Activated CD4-positive, alpha-beta T cell treated with anti-CD3 and anti-CD28 coated beads, Interleukin-2, amount 10 ng/mL, durations not matched to agents 7 days and 5 days (primary cell): ENCODE data around the gene POC1B. TPM values are rescaled to one million over a fixed set of nuclear protein-coding genes. Genes with fewer than 3 reads are reported as not detected.

Experiments used
- CTCF ChIA-PET: fragments of 350-600 bp; sonication (Branson Sonifier 250); formaldehyde crosslinking; loops from one replicate; lab custom pipeline; 2021; ENCODE audit warnings: antibody characterized with exemption; lab: Charles Lee
- POLR2A ChIA-PET: fragments of 350-600 bp; sonication (Branson Sonifier 250); formaldehyde crosslinking; loops from one replicate; lab custom pipeline; 2021; ENCODE audit warnings: antibody characterized with exemption; lab: Charles Lee
- DNase-seq: peaks from one replicate; pipeline ENCODE4 v3.0.0-alpha.2; 2020
- H3K27ac Mint-ChIP-seq: one replicate; pipeline ENCODE4 v1.8.0; 2021; ENCODE audit warnings: mild to moderate bottlenecking, moderate library complexity, mixed read lengths
- H3K27me3 Mint-ChIP-seq: one replicate; pipeline ENCODE4 v1.8.0; 2021; ENCODE audit warnings: mixed read lengths
- H3K36me3 Mint-ChIP-seq: one replicate; pipeline ENCODE4 v1.8.0; 2021; ENCODE audit warnings: low read depth, mixed read lengths
- H3K4me1 Mint-ChIP-seq: one replicate; pipeline ENCODE4 v1.8.0; 2021; ENCODE audit warnings: mixed read lengths
- H3K4me3 Mint-ChIP-seq: one replicate; pipeline ENCODE4 v1.8.0; 2021; ENCODE audit warnings: mild to moderate bottlenecking, moderate library complexity, mixed read lengths
- H3K9me3 Mint-ChIP-seq: one replicate; pipeline ENCODE4 v1.8.0; 2021; ENCODE audit warnings: mixed read lengths
- total RNA-seq, 2 experiments: library from RNA; stranded (reverse); gene quantifications; one replicate each; pipeline ENCODE4 v1.2.3, GENCODE V29; 2021

POC1B gene
- total RNA-seq, 2 experiments from 2014 or later, result 33.2 to 41.0 TPM

DNA sequence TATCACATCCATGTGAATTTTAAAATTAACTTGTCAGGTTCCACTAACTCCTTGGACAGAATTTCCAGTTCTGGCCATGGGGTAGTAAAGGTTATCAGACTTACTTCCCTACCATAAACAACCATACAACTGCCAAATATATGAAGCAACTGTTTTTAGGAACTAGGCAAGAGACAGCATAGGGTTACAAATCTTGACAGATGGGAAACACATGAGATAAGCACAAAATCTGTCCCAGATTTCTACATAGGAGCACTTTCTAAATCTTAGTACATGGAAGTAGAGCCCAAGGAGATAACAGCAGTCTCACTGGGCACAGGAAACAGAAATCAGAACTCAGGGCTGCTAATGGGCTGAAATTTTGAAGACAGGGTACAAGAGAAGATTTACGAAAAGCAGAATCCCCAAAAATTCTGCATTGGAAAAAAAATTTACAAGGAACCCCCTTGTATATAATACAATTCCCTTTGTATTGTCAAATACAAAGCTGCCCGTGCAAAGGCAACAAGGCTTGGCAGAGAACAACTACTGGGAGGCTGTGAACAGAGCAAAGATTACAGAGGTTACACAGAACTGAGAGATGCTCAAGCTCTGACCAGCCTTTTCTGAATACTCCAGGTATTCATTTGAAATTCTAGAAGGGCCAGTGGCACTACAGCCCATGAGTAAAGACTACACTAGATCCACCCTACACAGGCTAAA lies 44.5 kb downstream of the POC1B start:
- ChIA-PET POLR2A (no interaction called here), CTCF (interaction anchor here (1.6 kb wide), 1 partner anchor 12 kb away, joined by 3 read pairs; no protein-coding TSS in a partner anchor)
- Mint-ChIP-seq H3K27ac (no peak overlapping the region), H3K27me3 (no peaks in the 10 kb centered on the region), H3K36me3 (peaks cover 25% of the 10 kb centered on the region), H3K9me3 (no peaks in the 10 kb centered on the region), H3K4me3 (no peak overlapping the region), H3K4me1 (peaks cover 17% of the 10 kb centered on the region)
- no peak for DNase-seq

DNA sequence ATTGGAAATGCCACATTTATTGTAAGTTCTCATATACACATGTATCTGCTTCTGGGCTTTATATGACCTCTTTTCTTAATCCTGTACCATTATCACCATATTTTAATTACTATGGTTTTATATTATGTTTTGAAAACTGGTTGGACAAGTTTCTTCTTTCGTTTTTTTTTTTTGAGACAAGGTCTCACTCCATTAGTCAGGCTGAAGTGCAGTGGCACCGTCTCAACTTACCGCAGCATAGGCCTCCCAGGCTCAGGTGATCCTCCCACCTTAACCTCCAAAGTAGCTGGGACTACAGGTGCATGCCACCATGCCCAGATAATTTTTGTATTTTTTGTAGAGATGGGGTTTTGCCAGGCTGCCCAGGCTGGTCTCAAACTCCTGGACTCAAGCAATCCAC lies 45.9 kb downstream of the POC1B start:
- peaks cover 26% of the 10 kb centered on the region for H3K4me1 Mint-ChIP-seq
- CTCF ChIA-PET, result interaction anchor here (0.7 kb wide), 1 partner anchor 117 kb away, joined by 3 read pairs; no protein-coding TSS in a partner anchor

DNA sequence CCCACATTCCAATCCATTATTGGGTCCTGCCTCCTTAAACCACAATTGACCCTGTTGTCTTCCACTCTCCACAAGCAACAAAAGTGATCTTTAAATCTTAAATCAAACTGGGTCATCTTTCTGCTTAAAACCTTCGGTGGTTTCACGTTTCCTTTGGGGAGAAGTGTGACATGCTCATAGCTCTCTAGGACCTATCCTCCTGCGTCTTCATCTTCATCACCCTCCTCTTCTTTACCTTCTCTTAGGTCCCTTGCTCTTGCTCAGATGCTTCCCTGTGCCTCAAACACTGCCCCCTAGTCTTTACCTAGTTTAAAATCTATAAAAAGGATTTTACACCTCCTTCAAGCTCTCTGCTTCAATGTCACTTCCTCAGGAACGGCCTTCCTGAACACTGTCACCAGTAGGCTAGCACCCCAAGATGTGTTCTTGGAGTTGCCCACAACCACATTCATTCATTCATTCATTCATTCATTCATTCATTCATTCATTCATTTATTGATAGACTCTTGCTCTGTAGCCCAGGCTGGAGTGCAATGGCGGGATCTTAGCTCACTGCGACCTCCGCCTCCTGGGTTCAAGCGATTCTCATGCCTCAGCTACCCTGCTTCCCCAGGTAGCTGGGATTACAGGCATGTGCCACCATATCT lies 48.1 kb downstream of the POC1B start:
- H3K36me3 Mint-ChIP-seq, result peaks cover 21% of the 10 kb centered on the region
- H3K27me3 Mint-ChIP-seq, result no peaks in the 10 kb centered on the region
- H3K9me3 Mint-ChIP-seq, result no peaks in the 10 kb centered on the region
- POLR2A ChIA-PET, result no interaction called here
- DNase-seq, result no peak
- H3K27ac Mint-ChIP-seq, result peak overlapping the region; percentile 68
- H3K4me3 Mint-ChIP-seq, result no peak overlapping the region
- CTCF ChIA-PET, result interaction anchor here (0.8 to 1.3 kb wide), 6 partner anchors 9 to 415 kb away, joined by 3 to 6 read pairs (median 3); partner anchors contain the start of gene GALNT4
- H3K4me1 Mint-ChIP-seq, result peaks cover 37% of the 10 kb centered on the region

More for the DNA sequence above, 45.9 kb downstream of the POC1B start:
- Mint-ChIP-seq H3K27me3 (no peaks in the 10 kb centered on the region), H3K4me3 (no peak overlapping the region), H3K9me3 (no peaks in the 10 kb centered on the region), H3K27ac (no peak overlapping the region), H3K36me3 (peaks cover 19% of the 10 kb centered on the region)
- POLR2A ChIA-PET, result no interaction called here
- DNase-seq, result no peak

DNA sequence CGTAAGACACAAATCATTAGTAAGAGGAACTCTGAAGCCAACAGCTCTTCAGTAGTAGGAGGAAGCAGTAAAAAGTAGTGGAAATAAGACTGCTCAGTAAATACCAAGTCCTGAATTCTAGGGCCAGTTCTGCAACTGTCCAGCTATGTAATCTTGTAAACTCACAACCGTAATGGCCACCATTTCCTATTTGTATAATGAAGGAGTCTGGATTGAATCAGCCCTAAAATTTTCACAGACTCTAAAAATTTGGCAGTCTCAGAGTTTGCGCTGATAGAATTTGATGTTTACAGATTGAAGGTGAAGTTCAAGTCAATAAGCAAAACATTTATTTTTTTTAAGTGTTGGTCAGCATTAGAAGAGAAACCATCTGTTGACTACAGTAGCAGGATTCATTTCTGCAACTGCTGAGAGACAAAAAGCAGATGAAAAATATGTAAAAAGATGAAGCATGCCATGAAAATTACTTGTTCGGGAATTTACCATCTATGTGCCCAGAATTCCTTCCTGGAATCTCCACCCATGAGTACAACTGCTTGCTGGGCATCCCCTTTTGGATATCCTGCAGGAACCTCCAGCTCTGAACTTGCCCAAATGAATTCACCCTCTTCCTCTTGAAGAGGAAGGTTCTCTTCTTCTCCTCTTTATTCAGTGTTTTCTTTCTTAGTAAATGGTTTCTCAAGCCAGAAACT lies 48.8 kb downstream of the POC1B start:
- no peaks in the 10 kb centered on the region for H3K27me3 Mint-ChIP-seq
- peaks cover 44% of the 10 kb centered on the region for H3K4me1 Mint-ChIP-seq
- H3K9me3 Mint-ChIP-seq, result no peaks in the 10 kb centered on the region
- POLR2A ChIA-PET, result no interaction called here
- H3K27ac Mint-ChIP-seq, result peak overlapping the region; percentile 68
- no peak overlapping the region for H3K4me3 Mint-ChIP-seq
- peaks cover 17% of the 10 kb centered on the region for H3K36me3 Mint-ChIP-seq
- CTCF ChIA-PET, result interaction anchor here (0.5 to 1.3 kb wide), 5 partner anchors 10 to 878 kb away, joined by 3 to 6 read pairs (median 3); partner anchors contain the start of gene GALNT4
- no peak for DNase-seq

DNA sequence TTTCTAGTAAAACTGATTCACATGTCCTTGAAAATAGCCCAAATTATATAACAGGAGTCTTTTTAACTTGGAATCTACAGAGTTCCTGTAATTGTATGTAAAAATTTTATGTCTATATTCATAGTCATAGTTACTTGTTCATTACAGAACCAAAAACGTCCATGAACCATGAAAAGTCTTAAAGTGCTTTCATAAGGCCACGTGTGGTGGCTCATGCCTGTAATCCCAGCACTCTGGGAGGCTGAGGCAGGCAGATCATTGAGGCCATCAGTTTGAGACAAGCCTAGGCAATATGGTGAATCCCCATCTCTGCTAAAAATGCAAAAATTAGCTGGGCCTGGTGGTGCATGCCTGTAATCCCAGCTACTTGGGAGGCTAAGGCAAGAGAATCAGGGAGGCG lies 49.6 kb downstream of the POC1B start:
- no peak overlapping the region for H3K4me3 Mint-ChIP-seq
- ChIA-PET CTCF (no interaction called here), POLR2A (no interaction called here)
- no peaks in the 10 kb centered on the region for H3K27me3 Mint-ChIP-seq
- peaks cover 48% of the 10 kb centered on the region for H3K4me1 Mint-ChIP-seq
- DNase-seq, result no peak
- peaks cover 16% of the 10 kb centered on the region for H3K36me3 Mint-ChIP-seq
- H3K27ac Mint-ChIP-seq, result no peak overlapping the region
- no peaks in the 10 kb centered on the region for H3K9me3 Mint-ChIP-seq

DNA sequence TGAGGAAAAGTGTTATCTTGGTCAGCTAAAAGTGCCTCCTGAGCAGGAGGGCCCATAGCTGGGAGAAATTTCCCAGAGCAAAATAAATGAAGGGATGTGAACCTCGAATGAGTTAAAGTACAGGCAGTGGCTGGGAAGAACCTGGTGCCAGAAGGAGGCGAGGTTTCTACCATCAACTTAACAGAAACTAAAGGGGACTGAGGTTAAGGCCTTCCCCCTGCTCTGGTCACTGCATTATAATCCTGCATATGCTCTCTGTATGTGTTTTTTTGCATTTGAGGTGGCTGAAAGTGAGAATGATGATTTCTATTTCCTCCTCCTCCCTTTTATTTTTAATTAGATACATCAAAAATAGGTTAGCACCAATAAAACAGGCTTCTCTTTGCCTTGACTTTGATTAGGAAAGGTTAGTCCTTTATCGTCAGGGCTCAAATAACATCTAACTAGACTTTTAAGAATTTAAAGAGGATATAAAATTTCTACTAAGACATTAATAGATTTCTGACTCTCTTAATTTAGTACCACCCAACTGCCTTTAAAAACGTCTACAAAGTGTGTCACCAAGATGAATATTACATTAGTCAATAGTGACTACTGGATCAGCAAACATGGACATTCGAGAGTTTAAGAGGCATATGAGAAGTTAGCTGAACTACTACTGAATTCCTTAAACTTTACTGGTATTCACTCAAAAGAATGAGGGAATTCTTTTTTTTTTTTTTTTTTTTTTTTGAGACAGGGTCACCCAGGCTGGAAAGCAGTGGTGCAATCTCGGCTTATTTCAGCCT lies 50.5 kb downstream of the POC1B start:
- H3K4me1 Mint-ChIP-seq, result peaks cover 56% of the 10 kb centered on the region
- H3K9me3 Mint-ChIP-seq, result no peaks in the 10 kb centered on the region
- ChIA-PET CTCF (interaction anchor here (1.1 kb wide), 1 partner anchor 47 kb away, joined by 3 read pairs; no protein-coding TSS in a partner anchor), POLR2A (no interaction called here)
- H3K36me3 Mint-ChIP-seq, result peaks cover 16% of the 10 kb centered on the region
- no peak overlapping the region for H3K27ac Mint-ChIP-seq
- DNase-seq, result no peak
- H3K27me3 Mint-ChIP-seq, result no peaks in the 10 kb centered on the region
- H3K4me3 Mint-ChIP-seq, result no peak overlapping the region

DNA sequence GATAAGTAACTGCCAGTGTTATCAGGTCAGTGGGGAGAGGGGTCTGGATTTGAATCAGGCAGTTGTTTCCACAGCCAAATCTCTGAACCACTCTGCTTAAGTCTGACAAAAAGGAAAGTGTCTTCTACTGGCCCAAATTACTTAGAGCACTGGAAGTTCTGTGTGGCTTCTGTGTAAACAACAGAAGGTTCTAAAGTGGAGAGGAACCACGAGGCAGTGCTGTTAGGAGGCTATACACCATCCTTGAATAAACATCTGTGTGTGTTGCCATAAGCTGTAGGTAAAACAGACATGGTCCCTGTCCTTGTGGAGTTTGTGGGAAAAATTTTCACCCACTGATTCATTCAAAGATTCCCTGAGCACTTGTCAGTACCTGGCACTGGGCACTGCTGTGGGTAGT lies 51.2 kb downstream of the POC1B start:
- Mint-ChIP-seq H3K27ac (peak overlapping the region; percentile 11), H3K4me1 (peaks cover 61% of the 10 kb centered on the region), H3K9me3 (no peaks in the 10 kb centered on the region), H3K4me3 (no peak overlapping the region), H3K36me3 (peaks cover 16% of the 10 kb centered on the region), H3K27me3 (no peaks in the 10 kb centered on the region)
- ChIA-PET CTCF (interaction anchor here (0.6 to 1.1 kb wide), 2 partner anchors 47 to 115 kb away, joined by 3 to 4 read pairs; no protein-coding TSS in a partner anchor), POLR2A (no interaction called here)
- no peak for DNase-seq

DNA sequence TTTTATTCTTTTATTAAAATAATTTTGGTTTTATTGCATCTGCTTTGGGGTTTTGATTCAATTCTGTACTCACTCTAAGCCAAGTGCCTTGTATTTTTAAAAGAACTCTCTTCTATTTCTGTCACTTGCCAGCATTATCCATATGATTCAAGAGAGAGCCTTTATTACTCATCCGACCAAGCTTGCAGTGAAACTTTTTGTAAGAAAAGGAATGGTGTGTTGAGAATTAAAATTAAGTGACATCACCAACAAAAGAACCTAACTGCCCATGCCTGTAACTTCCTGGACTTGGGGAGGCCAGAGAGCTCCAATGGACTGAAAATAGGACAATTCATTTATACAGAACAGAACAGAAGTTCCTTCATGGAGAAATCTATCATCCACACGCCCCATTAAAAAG lies 53.3 kb downstream of the POC1B start:
- peaks cover 15% of the 10 kb centered on the region for H3K36me3 Mint-ChIP-seq

DNA sequence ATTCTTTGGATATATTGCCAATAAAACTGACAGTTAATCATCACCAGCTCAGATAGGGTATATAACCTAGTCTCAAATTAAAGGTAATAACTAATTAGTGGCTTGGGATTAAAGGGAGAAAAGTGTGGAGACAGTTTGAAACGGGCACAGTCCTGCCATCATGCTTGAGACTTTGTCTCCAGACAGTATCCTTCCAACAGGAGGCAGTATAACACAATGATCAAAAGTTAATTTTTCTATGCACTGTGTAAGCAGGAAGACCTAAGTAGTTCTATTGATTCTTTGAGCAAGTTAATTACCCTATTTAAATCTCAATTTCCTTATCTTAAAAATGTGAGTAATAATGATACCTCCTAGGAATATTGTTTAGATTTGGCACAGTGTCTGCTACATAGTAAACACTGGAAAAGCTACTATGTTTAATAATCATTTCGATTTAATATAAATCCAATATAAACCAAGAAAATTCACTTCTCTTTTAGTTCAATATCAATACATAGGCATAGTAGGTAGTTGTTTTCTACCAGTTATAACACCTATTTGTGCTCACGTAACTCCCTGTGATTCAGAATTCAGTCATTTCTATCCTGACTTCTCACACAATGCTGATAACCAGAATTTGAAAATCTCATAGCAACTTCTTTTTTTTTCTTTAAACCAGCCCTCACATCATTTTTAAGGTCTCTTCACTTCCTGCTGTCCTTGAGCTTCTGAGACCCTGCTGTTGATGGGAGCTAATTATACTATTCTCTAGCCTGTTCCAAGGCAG lies 54.9 kb downstream of the POC1B start:
- DNase-seq, result peak; percentile 36
- H3K4me3 Mint-ChIP-seq, result no peak overlapping the region
- H3K9me3 Mint-ChIP-seq, result no peaks in the 10 kb centered on the region
- no peaks in the 10 kb centered on the region for H3K27me3 Mint-ChIP-seq
- H3K4me1 Mint-ChIP-seq, result peaks cover 77% of the 10 kb centered on the region
- ChIA-PET CTCF (interaction anchor here (0.6 to 6.0 kb wide), 12 partner anchors 9 to 454 kb away, joined by 3 to 34 read pairs (median 4); partner anchors contain the start of gene GALNT4), POLR2A (no interaction called here)
- peaks cover 21% of the 10 kb centered on the region for H3K36me3 Mint-ChIP-seq
- peak overlapping the region; percentile 79 for H3K27ac Mint-ChIP-seq

More for the DNA sequence above, 53.3 kb downstream of the POC1B start:
- no peak for DNase-seq
- ChIA-PET CTCF (interaction anchor here (6.0 kb wide), 1 partner anchor 452 kb away, joined by 34 read pairs; no protein-coding TSS in a partner anchor), POLR2A (no interaction called here)
- no peaks in the 10 kb centered on the region for H3K9me3 Mint-ChIP-seq
- no peaks in the 10 kb centered on the region for H3K27me3 Mint-ChIP-seq
- H3K4me3 Mint-ChIP-seq, result no peak overlapping the region
- peaks cover 72% of the 10 kb centered on the region for H3K4me1 Mint-ChIP-seq
- H3K27ac Mint-ChIP-seq, result no peak overlapping the region

DNA sequence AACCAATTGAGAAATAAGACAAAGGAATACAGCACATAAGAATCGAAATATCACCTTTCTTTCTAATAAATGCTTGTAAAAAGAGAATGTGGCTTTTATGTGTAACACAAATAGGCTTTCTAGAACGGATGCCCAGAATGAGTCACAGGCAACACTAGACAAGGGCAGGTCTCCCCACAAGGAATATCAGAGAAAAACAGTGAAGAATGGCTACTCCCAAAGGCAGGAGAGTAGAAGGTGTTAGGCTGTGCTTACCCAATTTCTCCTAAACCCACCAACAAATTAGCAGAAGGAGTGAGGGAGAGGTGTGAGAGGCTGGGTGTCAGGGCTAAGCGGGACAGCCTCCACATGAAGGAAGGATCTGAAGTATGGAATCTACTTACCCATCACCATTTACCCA lies 56.5 kb downstream of the POC1B start:
- peak overlapping the region; percentile 33 for H3K4me3 Mint-ChIP-seq
- no peaks in the 10 kb centered on the region for H3K27me3 Mint-ChIP-seq
- peaks cover 73% of the 10 kb centered on the region for H3K4me1 Mint-ChIP-seq
- H3K27ac Mint-ChIP-seq, result peak overlapping the region; percentile 83
- H3K9me3 Mint-ChIP-seq, result no peaks in the 10 kb centered on the region
- POLR2A ChIA-PET, result no interaction called here
- peak; percentile 42 for DNase-seq
- H3K36me3 Mint-ChIP-seq, result peaks cover 24% of the 10 kb centered on the region
- CTCF ChIA-PET, result interaction anchor here (0.7 to 6.0 kb wide), 4 partner anchors 55 to 452 kb away, joined by 3 to 34 read pairs (median 12); partner anchors contain the start of gene GALNT4

DNA sequence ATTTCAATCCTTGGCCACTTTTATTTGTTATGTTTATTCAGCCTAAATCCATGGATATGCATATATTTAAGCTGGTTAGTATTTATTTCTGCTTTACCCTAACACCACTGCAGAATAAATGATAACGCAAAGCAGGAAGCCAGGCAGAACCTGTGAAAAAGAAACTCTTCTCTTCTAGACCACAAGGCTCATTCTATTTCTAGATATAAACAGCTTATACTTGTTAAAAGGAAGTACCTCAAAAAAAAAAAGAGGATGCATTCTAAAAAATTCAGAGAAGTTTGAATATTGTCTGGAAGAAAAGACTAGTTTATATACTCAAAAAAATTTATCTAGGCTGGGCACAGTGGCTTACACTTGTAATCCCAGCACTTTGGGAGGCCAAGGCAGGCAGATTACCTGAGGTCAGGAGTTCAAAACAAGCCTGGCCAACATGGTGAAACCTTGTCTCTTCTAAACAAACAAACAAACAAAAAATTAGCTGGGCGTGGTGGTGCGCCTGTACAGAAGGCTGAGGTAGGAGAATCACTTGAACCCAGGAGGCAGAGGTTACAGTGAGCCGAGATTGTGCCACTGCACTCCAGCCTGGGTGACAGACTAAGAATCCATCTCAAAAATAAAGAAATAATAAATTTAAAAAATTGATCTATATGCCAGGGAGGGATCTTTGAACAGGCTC lies 57.1 kb downstream of the POC1B start:
- Mint-ChIP-seq H3K9me3 (no peaks in the 10 kb centered on the region), H3K27me3 (no peaks in the 10 kb centered on the region), H3K4me1 (peaks cover 72% of the 10 kb centered on the region), H3K4me3 (peak overlapping the region; percentile 33), H3K27ac (peak overlapping the region; percentile 83), H3K36me3 (peaks cover 23% of the 10 kb centered on the region)
- DNase-seq, result peak; percentile 36
- ChIA-PET CTCF (interaction anchor here (0.7 to 6.0 kb wide), 5 partner anchors 56 to 452 kb away, joined by 3 to 34 read pairs (median 10); partner anchors contain the start of gene GALNT4), POLR2A (interaction anchor here (1.0 to 1.1 kb wide), 2 partner anchors 116 to 449 kb away, joined by 4 to 5 read pairs; partner anchors contain the start of gene DUSP6)
